Parathyroid adenoma (tissue), 2 donors: ENCODE measurements around the gene DRD5.

Source experiments
- H2AFZ ChIP-seq: fragments of 300-600 bp; sonication (generic); one replicate; pipeline ENCODE4 v1.7.0; 2017; ENCODE audit warnings: antibody characterized with exemption, mild to moderate bottlenecking
- H3K27ac ChIP-seq: fragments of 300-600 bp; sonication (generic); one replicate; pipeline ENCODE4 v1.7.0; 2017
- H3K27me3 ChIP-seq: fragments of 300-600 bp; sonication (generic); one replicate; pipeline ENCODE4 v1.7.0; 2017; ENCODE audit warnings: low read length; ENCODE audit not compliant: control insufficient read depth, insufficient read depth
- H3K36me3 ChIP-seq: fragments of 300-600 bp; sonication (generic); one replicate; pipeline ENCODE4 v1.7.0; 2017; ENCODE audit warnings: low read length; ENCODE audit not compliant: control insufficient read depth, insufficient read depth
- H3K4me1 ChIP-seq: fragments of 300-600 bp; sonication (generic); one replicate; pipeline ENCODE4 v1.7.0; 2017; ENCODE audit warnings: control low read depth
- H3K4me2 ChIP-seq: fragments of 300-600 bp; sonication (generic); one replicate; pipeline ENCODE4 v1.7.0; 2017; ENCODE audit warnings: low read length
- H3K4me3 ChIP-seq: fragments of 300-600 bp; sonication (generic); one replicate; pipeline ENCODE4 v1.7.0; 2017; ENCODE audit warnings: low read depth, low read length
- H3K79me2 ChIP-seq: fragments of 300-600 bp; sonication (generic); one replicate; pipeline ENCODE4 v1.7.0; 2017; ENCODE audit warnings: control low read depth
- H3K9ac ChIP-seq: fragments of 300-600 bp; sonication (generic); one replicate; pipeline ENCODE4 v1.7.0; 2017; ENCODE audit warnings: mild to moderate bottlenecking
- H3K9me3 ChIP-seq: fragments of 300-600 bp; sonication (generic); one replicate; pipeline ENCODE4 v1.7.0; 2017; ENCODE audit warnings: low read length; ENCODE audit not compliant: control insufficient read depth
- CTCF ChIP-seq: fragments of 300-600 bp; sonication (generic); IDR thresholded peaks from one replicate; pipeline ENCODE4 v1.7.0; 2017; ENCODE audit warnings: antibody characterized with exemption, mild to moderate bottlenecking
- donor health status: primary hyperparathyroidism.

DRD5 gene

DNA sequence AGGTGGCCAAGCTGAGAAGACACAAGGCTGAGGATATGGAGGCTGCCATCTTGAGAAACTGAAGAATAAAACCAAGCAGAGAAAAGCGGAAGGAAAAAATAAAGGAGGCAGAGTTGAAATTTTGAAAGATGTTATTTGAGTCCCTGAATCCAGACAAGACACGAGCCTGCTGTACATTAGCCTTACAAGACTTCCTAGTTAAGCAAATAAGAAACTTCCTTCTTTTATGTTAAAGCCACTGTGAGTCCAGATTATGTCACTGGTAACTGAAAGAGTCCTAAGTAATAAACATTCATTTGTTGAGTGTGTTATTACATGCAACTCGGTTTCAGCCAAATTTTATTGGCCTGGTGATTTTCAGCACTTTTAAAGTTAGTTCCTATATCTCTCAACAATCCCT is 30.4 kb downstream of the DRD5 start:
- no peaks in the 10 kb centered on the region for H3K79me2 ChIP-seq
- H3K9me3 ChIP-seq, result no peaks in the 10 kb centered on the region
- H3K4me3 ChIP-seq, result no peak overlapping the region
- H3K4me1 ChIP-seq, result no peaks in the 10 kb centered on the region
- no peak overlapping the region for H2AFZ ChIP-seq
- no peaks in the 10 kb centered on the region for H3K27me3 ChIP-seq
- H3K4me2 ChIP-seq, result no peak overlapping the region
- no peak overlapping the region for H3K9ac ChIP-seq
- H3K36me3 ChIP-seq, result no peaks in the 10 kb centered on the region
- no peak overlapping the region for H3K27ac ChIP-seq
- no peak for TF ChIP-seq CTCF

DNA sequence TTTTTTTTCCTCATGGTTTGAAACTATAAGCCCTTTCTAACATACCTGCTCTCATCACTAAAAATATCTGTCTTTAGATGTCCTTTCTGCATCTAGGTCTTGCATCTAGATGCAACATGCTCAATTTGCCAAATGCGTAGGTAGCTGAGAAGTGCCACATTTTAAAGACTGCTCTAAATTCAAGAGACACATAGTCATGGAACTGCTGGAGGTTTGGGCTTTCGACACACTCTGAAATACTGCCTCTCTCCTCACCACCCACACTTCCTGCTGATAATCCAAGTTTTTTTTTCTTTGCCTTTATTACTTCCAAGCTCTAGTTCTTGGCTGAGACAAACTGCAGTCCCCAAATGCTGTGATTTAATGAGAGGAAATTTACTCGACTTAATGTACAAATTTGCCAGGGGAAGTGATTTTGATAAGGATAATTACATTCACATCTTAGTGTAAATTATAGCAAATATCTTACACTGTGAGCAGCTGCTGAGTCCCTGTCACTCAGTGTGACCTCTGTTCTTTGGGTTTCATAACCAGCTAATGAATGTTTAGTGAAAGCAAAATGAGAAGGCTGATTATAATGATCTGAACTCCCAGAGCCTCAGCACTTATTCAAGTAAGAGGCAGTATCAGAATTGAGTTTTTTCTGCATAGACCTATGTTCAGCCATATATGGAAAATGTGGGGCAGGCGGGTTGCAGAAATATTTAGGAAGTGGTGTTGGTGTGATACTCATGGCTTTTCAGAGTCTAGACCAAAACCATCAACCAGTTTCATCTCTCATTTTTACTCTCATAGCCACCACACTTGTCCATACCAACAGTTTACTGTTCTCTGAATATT is 31.3 kb downstream of the DRD5 start:
- H2AFZ ChIP-seq, result no peak overlapping the region
- H3K9me3 ChIP-seq, result no peaks in the 10 kb centered on the region
- no peak for TF ChIP-seq CTCF
- no peak overlapping the region for H3K4me2 ChIP-seq
- no peaks in the 10 kb centered on the region for H3K4me1 ChIP-seq
- no peak overlapping the region for H3K9ac ChIP-seq
- no peaks in the 10 kb centered on the region for H3K79me2 ChIP-seq
- no peak overlapping the region for H3K27ac ChIP-seq
- no peak overlapping the region for H3K4me3 ChIP-seq
- no peaks in the 10 kb centered on the region for H3K36me3 ChIP-seq
- no peaks in the 10 kb centered on the region for H3K27me3 ChIP-seq

DNA sequence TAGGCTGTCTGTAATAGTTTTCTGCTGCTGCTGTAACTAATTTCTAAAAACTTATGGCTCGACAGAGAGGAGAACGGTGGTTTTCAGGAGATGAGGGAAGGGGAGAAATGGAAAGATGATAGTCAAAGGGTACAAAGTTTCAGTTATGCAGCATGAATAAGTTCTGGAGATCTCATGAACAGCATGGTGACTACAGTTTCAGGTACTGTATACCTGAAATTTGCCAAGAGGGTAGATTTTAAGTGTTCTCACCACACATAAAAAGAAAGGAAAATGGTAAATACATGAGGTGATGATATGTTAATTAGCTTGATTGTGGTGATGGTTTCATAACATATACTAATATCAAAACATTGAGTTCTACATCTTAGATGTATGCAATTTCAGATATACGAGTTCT is 34.9 kb downstream of the DRD5 start:
- Histone ChIP-seq H3K4me3 (no peak overlapping the region), H3K79me2 (no peaks in the 10 kb centered on the region), H3K9ac (no peak overlapping the region), H3K27ac (no peak overlapping the region), H3K9me3 (no peaks in the 10 kb centered on the region), H3K36me3 (no peaks in the 10 kb centered on the region), H3K4me1 (no peaks in the 10 kb centered on the region), H3K4me2 (no peak overlapping the region), H3K27me3 (no peaks in the 10 kb centered on the region), H2AFZ (no peak overlapping the region)
- no peak for TF ChIP-seq CTCF

DNA sequence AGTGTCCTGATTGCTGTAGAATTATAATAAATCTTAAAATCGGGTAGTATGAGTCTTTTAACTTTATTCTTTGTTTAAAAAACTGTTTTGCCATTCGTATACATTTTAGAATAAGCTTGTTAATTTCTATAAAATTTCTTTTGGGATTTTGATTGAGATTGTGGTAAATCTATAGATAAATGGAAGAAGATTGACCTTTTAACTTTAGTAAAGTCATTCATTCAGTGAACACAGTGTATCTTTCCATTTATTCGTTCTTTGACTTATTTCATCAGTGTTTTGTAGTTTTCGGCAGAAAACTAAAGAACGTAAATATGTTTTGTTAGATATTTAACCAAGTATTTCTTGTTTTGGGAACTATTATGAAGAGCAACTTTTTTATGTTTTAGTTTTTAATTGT is 38.9 kb downstream of the DRD5 start:
- Histone ChIP-seq H3K27ac (no peak overlapping the region), H3K27me3 (no peaks in the 10 kb centered on the region), H3K36me3 (no peaks in the 10 kb centered on the region), H2AFZ (no peak overlapping the region), H3K9ac (no peak overlapping the region), H3K9me3 (no peaks in the 10 kb centered on the region), H3K4me2 (no peak overlapping the region), H3K4me1 (no peaks in the 10 kb centered on the region), H3K79me2 (no peaks in the 10 kb centered on the region), H3K4me3 (no peak overlapping the region)
- TF ChIP-seq CTCF, result no peak

GRCh38 chr4:9825049-9825448 is 43.6 kb downstream of the DRD5 start:
- no peaks in the 10 kb centered on the region for H3K79me2 ChIP-seq
- TF ChIP-seq CTCF, result no peak
- H3K27me3 ChIP-seq, result no peaks in the 10 kb centered on the region
- H3K9me3 ChIP-seq, result no peaks in the 10 kb centered on the region
- no peak overlapping the region for H2AFZ ChIP-seq
- H3K4me1 ChIP-seq, result no peaks in the 10 kb centered on the region
- no peak overlapping the region for H3K9ac ChIP-seq
- H3K4me3 ChIP-seq, result no peak overlapping the region
- H3K4me2 ChIP-seq, result no peak overlapping the region
- H3K27ac ChIP-seq, result no peak overlapping the region
- no peaks in the 10 kb centered on the region for H3K36me3 ChIP-seq
